KOPT-K1 (cell line): ENCODE results near the gene MRPL41.
A peak's percentile ranks its signal among the peaks of the same experiment; 100 is the strongest.
"Not testable (repeated sequence)": the region's sequence is repeated elsewhere in the genome, so short reads cannot be mapped to it uniquely, and the experiment has no call there.

Experiments
- H3K27ac ChIP-seq: fragments of 200-600 bp; sonication (generic); 2 replicates; pipeline ENCODE4 v1.5.1; 2016; ENCODE audit warnings: antibody characterized with exemption, mild to moderate bottlenecking, low read depth, low read length; ENCODE audit not compliant: poor library complexity, severe bottlenecking
- H3K36me3 ChIP-seq: fragments of 200-600 bp; sonication (generic); 2 replicates; pipeline ENCODE4 v1.5.1; 2017; ENCODE audit warnings: antibody characterized with exemption, mild to moderate bottlenecking, low read length, moderate library complexity; ENCODE audit not compliant: insufficient read depth
- H3K9me3 ChIP-seq: fragments of 200-600 bp; sonication (generic); 2 replicates; pipeline ENCODE4 v1.5.1; 2017; ENCODE audit warnings: antibody characterized with exemption, low read length, mild to moderate bottlenecking; ENCODE audit not compliant: insufficient read depth, poor library complexity, severe bottlenecking

Gene MRPL41

GRCh38 chr9:137536594-137537131 lies 15.0 kb upstream of the MRPL41 start:
- H3K27ac ChIP-seq, result peak overlapping the region; percentile 40
- not testable (repeated sequence) for H3K9me3 ChIP-seq

GRCh38 chr9:137538058-137538457 lies 13.6 kb upstream of the MRPL41 start:
- Histone ChIP-seq H3K27ac (no peak overlapping the region), H3K36me3 (no peaks in the 10 kb centered on the region), H3K9me3 (peaks cover 6% of the 10 kb centered on the region)

More at GRCh38 chr9:137536594-137537131, 15.0 kb upstream of the MRPL41 start:
- not testable (repeated sequence) for H3K36me3 ChIP-seq

- H3K27ac ChIP-seq, result no peak overlapping the region
- peaks cover 6% of the 10 kb centered on the region for H3K9me3 ChIP-seq
These were observed 11.1 kb upstream of the MRPL41 start for GRCh38 chr9:137540536-137540935.

DNA sequence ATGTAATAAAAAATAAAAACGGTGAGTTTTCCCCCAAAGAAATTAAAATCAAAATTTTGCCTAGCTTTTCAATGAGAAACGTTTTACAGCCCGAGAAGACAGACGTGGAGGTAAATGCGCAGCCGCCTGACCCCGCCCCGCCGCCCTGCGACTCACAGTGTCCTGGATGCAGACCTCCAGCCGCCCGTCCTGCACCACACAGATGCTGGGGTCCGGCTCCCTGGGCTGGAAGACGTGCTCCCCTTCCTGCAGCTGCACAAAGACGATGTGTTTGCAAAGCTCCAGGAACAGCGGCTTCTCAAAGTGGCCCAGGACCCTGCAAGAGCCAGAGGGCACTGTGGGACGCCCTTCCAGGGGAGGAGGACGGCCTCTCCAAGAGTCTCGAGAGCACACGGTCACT lies 9.2 kb upstream of the MRPL41 start:
- Histone ChIP-seq H3K36me3 (no peaks in the 10 kb centered on the region), H3K27ac (no peak overlapping the region), H3K9me3 (no peaks in the 10 kb centered on the region)

More at GRCh38 chr9:137540536-137540935, 11.1 kb upstream of the MRPL41 start:
- H3K36me3 ChIP-seq, result no peaks in the 10 kb centered on the region

DNA sequence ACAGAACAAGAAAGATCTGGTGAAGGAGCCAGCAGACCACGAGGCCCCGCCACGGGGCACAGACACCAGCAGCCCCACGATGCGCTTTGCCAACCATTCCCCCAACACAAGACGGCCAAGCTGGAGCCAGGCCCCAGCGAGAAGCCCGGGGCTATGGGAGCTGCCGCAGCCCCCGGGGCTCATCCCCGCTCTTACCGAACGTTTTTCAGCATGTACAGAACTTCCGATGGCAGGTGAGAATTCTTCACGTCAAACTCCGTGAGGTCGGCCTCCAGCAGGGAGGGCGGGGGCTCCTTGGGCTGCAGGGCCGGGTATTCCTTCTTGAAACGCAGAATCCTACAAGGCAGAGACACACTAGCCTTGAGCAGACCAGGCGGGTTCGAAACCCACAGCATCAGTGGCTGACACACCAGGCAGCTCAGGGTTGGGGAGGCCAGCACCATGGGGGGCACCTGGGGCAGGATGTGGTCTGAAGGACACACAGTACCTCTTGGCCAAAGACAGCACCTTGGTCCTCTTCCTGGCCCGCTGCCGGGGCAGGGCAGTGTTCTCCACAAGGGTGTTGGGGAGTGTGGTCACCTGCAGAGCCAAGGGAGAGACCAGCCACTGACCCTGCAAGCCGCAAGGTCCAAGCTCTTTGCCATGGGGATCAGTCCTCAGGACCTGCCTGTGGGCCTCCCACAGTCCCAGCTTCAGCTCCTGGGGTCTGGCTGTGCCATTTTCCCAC lies 8.3 kb upstream of the MRPL41 start:
- Histone ChIP-seq H3K27ac (no peak overlapping the region), H3K36me3 (no peaks in the 10 kb centered on the region), H3K9me3 (no peaks in the 10 kb centered on the region)

- no peak overlapping the region for H3K27ac ChIP-seq
- H3K9me3 ChIP-seq, result no peaks in the 10 kb centered on the region
- H3K36me3 ChIP-seq, result no peaks in the 10 kb centered on the region
These were observed 7.4 kb upstream of the MRPL41 start for GRCh38 chr9:137544176-137544760.

DNA sequence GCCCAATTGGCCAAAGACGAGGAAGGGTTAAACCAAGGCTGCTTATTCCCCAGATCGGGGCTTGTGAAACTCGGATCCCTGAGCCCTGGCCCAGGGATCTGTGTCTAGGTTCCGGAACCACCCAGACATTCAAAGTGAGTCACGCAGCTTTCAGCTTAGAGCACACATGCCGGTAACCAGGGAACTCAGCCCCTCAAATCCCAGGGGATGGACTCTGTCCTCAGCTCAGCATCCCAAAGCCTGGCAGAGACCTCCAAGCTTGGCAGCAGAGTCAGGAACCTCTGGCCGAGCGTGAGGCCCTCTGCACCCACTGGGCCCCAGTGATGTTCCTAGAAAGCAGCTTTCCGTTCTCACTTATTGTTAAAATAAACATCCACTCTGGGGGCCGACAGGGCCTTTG lies 6.6 kb upstream of the MRPL41 start:
- Histone ChIP-seq H3K9me3 (no peaks in the 10 kb centered on the region), H3K27ac (no peak overlapping the region), H3K36me3 (no peaks in the 10 kb centered on the region)

- Histone ChIP-seq H3K9me3 (no peaks in the 10 kb centered on the region), H3K27ac (no peak overlapping the region), H3K36me3 (no peaks in the 10 kb centered on the region)
These were observed 3.8 kb upstream of the MRPL41 start for GRCh38 chr9:137547687-137548543.

DNA sequence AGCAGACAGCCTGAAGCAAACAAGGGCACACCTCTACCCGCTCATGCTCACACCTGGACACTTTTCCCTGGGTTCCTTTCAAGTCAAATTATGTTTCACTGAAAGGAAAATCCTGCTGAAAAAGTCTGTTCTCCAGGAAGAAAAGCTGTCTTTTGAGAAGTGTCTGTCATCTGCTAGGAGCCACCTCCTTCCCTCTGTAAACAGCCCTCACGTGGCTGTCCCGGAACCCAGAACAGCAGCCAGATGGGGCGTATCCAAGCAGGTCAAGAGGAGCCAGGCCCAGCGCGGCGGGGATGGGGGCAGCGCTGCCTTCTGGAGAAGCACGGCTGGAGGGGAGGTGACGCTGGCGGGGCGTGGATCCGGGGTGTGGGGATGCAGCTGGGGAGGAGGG lies 1.5 kb upstream of the MRPL41 start, which contains the start of gene PNPLA7:
PNPLA7 (minus strand) TSS at position 172 of the 391 bp plus-strand sequence. CDS start 205 bp downstream, outside the sequence.
- no peaks in the 10 kb centered on the region for H3K9me3 ChIP-seq
- H3K27ac ChIP-seq, result peak within 1 kb of the TSS; percentile 42
- H3K36me3 ChIP-seq, result peaks cover 9% of the 10 kb centered on the region; the same call in 1 of the 2 replicates

DNA sequence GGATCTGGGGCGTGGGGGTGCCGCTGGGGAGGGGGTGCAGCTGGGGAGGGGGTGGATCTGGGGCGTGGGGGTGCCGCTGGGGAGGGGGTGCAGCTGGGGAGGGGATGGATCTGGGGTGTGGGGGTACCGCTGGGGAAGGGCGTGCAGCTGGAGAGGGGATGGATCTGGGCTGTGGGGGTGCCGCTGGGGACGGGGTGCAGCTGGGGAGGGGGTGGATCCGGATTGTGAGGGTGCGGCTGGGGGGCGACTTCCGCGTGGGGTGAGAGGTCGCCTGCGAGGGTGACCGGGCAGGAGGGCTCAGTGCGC lies 768 bp upstream of the MRPL41 start:
- peak overlapping the region; percentile 42 for H3K27ac ChIP-seq
- not testable (repeated sequence) for H3K9me3 ChIP-seq

DNA sequence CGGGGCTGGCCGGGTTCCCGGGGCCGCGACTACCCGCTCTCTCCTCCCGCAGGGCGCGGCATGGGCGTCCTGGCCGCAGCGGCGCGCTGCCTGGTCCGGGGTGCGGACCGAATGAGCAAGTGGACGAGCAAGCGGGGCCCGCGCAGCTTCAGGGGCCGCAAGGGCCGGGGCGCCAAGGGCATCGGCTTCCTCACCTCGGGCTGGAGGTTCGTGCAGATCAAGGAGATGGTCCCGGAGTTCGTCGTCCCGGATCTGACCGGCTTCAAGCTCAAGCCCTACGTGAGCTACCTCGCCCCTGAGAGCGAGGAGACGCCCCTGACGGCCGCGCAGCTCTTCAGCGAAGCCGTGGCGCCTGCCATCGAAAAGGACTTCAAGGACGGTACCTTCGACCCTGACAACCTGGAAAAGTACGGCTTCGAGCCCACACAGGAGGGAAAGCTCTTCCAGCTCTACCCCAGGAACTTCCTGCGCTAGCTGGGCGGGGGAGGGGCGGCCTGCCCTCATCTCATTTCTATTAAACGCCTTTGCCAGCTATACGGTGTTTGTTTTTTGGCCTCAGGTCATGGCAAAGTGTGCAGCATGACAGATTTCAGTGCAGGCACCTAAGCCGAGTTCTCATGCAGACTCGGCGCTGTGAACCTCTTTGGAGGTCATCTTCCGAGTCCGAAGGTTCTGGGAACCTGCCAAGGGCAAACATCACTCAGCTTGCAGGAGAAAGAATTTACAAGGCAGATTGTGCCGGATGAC lies 516 bp downstream of the MRPL41 start:
- Histone ChIP-seq H3K9me3 (no peaks in the 10 kb centered on the region), H3K36me3 (peaks cover 29% of the 10 kb centered on the region), H3K27ac (peak overlapping the region; percentile 45)

More for the DNA sequence above, 768 bp upstream of the MRPL41 start:
- peaks cover 16% of the 10 kb centered on the region for H3K36me3 ChIP-seq

DNA sequence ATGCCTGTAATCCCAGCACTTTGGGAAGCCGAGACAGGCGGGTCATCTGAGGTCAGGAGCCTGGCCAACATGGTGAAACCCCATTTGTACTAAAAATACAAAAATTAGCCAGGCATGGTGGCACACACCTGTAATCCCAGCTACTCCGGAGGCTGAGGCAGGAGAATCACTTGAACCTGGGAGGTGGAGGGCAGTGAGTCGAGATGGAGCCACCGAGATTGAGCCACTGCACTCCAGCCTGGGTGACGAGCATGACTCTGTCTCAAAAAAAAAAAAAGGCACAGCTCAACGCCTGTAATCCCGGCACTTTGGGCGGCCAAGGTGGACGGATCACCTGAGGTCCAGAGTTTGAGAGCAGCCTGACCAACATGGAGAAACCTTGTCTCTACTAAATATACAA lies 2.0 kb downstream of the MRPL41 start:
- H3K27ac ChIP-seq, H3K9me3 ChIP-seq: not testable (repeated sequence)
- peaks cover 37% of the 10 kb centered on the region for H3K36me3 ChIP-seq

GRCh38 chr9:137554349-137554748 lies 2.7 kb downstream of the MRPL41 start:
- Histone ChIP-seq H3K9me3 (no peaks in the 10 kb centered on the region), H3K36me3 (peaks cover 37% of the 10 kb centered on the region), H3K27ac (no peak overlapping the region)

DNA sequence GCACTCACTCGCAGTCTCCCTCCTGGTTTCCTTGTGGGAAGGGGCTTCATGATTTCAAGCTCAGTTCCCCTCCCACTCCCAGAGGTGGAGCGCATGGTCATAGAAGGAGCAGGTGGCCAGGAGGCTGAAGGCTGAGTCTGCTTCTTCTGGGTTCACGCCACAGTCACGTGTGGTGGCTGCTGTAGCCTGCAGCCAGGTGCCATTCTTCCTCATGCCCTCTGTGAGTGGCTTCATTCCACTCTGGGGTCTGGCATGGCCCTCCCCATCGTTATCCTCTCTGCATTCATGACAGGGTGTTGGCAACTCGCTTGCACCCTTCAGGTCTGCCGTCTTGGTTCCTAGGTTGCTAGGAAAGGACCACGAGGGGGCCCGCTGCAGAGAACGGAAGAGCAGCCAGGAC lies 3.5 kb downstream of the MRPL41 start:
- H3K27ac ChIP-seq, result no peak overlapping the region
- no peaks in the 10 kb centered on the region for H3K9me3 ChIP-seq
- peaks cover 46% of the 10 kb centered on the region for H3K36me3 ChIP-seq
